Type B pancreatic cell (in vitro differentiated cells): ENCODE data around the gene CDIPT. TPM values are rescaled to one million over a fixed set of nuclear protein-coding genes. Genes with fewer than 3 reads are reported as not detected.
"Not testable (repeated sequence)": the region's sequence is repeated elsewhere in the genome, so short reads cannot be mapped to it uniquely, and the experiment has no call there.

Source experiments
- DNase-seq: peaks from one replicate; pipeline ENCODE4 v3.0.0; 2021; ENCODE audit warnings: mixed read lengths; ENCODE audit not compliant: unreplicated experiment; ENCODE audit errors: extremely low spot score
- H3K27ac Mint-ChIP-seq: 2 replicates; pipeline ENCODE4 v1.8.0; 2021; ENCODE audit warnings: mild to moderate bottlenecking, mixed read lengths
- H3K27me3 Mint-ChIP-seq: 2 replicates; pipeline ENCODE4 v1.8.0; 2021; ENCODE audit warnings: mixed read lengths
- H3K36me3 Mint-ChIP-seq: 2 replicates; pipeline ENCODE4 v1.8.0; 2021; ENCODE audit warnings: mixed read lengths
- H3K4me1 Mint-ChIP-seq: one replicate; pipeline ENCODE4 v1.8.0; 2021; ENCODE audit warnings: mixed read lengths; ENCODE audit not compliant: unreplicated experiment
- H3K4me3 Mint-ChIP-seq: 2 replicates; pipeline ENCODE4 v1.8.0; 2021; ENCODE audit warnings: mild to moderate bottlenecking, mixed read lengths
- H3K9me3 Mint-ChIP-seq: 2 replicates; pipeline ENCODE4 v1.8.0; 2021; ENCODE audit warnings: mixed read lengths
- total RNA-seq: library from RNA; stranded (reverse); gene quantifications from 2 replicates; pipeline ENCODE4 v1.2.1, GENCODE V29; 2021; ENCODE audit warnings: low replicate concordance
- TF ChIP-seq, protein P1 (sequence below): fragments of 200-600 bp; sonication (generic); conservative IDR thresholded peaks from 2 replicates; pipeline ENCODE4 v1.5.0; 2021; ENCODE audit warnings: antibody characterized with exemption, mild to moderate bottlenecking

CDIPT gene
- total RNA-seq, 1 donor from 2014 or later, result 58.0 TPM

DNA sequence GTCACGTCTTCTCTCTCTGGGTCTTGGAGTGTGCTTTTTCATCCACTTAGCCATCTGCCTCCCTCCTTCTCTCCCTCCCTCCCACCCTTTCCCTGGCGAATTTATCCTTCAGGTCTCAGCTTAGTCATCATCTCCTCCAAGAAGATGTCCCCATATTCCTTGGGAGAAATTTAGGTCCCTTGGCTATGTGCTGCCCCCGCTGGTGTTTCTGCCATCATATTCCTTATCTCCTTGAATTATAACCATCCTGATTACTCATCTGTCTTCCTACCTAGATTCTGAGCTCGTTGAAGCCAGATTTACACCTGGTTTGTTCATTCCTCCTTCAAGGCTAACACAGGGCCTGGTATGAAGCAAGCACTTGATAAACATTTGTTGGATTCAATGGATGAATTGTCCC is 31.3 kb upstream of the CDIPT start:
- H3K9me3 Mint-ChIP-seq, result no peaks in the 10 kb centered on the region
- no peak overlapping the region for H3K4me3 Mint-ChIP-seq
- TF ChIP-seq, protein P1, sequence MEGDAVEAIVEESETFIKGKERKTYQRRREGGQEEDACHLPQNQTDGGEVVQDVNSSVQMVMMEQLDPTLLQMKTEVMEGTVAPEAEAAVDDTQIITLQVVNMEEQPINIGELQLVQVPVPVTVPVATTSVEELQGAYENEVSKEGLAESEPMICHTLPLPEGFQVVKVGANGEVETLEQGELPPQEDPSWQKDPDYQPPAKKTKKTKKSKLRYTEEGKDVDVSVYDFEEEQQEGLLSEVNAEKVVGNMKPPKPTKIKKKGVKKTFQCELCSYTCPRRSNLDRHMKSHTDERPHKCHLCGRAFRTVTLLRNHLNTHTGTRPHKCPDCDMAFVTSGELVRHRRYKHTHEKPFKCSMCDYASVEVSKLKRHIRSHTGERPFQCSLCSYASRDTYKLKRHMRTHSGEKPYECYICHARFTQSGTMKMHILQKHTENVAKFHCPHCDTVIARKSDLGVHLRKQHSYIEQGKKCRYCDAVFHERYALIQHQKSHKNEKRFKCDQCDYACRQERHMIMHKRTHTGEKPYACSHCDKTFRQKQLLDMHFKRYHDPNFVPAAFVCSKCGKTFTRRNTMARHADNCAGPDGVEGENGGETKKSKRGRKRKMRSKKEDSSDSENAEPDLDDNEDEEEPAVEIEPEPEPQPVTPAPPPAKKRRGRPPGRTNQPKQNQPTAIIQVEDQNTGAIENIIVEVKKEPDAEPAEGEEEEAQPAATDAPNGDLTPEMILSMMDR, result no peak
- DNase-seq, result no peak
- H3K36me3 Mint-ChIP-seq, result no peaks in the 10 kb centered on the region
- peaks cover 24% of the 10 kb centered on the region for H3K27me3 Mint-ChIP-seq
- H3K27ac Mint-ChIP-seq, result no peak overlapping the region
- H3K4me1 Mint-ChIP-seq, result peaks cover 6% of the 10 kb centered on the region

DNA sequence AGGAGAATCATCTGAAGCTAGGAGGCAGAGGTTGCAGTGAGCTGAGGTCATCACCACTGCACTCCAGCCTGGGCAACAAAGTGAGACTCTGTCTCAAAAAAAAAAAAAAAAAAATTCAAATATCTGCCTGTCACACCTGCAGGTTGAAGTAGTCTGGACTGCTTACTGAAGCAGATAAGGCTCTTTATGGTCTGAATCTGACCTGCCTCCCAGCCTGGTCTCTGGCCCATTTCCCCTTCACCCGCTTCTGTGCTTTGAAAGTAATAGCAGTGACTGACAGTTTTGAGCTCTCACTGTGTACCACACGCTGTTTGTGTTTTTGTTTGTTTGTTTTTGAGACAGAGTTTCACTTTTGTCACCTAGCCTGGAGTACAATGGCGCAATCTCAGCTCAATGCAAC is 30.5 kb upstream of the CDIPT start:
- Mint-ChIP-seq H3K27me3 (peaks cover 19% of the 10 kb centered on the region), H3K9me3 (no peaks in the 10 kb centered on the region), H3K4me3 (no peak overlapping the region), H3K36me3 (no peaks in the 10 kb centered on the region), H3K4me1 (peaks cover 4% of the 10 kb centered on the region), H3K27ac (no peak overlapping the region)
- TF ChIP-seq, protein P1, result no peak
- DNase-seq, result no peak

DNA sequence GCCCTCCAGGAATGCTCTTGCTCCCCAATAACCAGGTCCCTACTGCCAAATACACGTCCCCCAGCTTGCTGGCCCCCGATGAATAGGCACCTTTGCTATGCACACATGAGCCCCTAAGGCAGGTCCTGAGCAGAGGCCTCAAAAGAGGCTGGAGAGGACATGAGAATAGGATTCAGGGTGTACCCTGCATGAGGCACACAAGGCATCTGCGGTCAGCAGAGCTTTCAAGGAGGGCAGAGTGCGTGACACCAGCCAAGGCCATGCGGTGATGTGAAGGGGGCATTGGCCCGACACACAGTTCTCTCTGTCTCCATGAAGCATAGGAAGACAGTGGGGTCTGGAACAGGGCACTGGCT is 29.4 kb upstream of the CDIPT start:
- DNase-seq, result no peak
- TF ChIP-seq, protein P1, result no peak
- Mint-ChIP-seq H3K4me3 (no peak overlapping the region), H3K27ac (no peak overlapping the region), H3K27me3 (peaks cover 8% of the 10 kb centered on the region), H3K36me3 (no peaks in the 10 kb centered on the region), H3K9me3 (no peaks in the 10 kb centered on the region), H3K4me1 (no peaks in the 10 kb centered on the region)

DNA sequence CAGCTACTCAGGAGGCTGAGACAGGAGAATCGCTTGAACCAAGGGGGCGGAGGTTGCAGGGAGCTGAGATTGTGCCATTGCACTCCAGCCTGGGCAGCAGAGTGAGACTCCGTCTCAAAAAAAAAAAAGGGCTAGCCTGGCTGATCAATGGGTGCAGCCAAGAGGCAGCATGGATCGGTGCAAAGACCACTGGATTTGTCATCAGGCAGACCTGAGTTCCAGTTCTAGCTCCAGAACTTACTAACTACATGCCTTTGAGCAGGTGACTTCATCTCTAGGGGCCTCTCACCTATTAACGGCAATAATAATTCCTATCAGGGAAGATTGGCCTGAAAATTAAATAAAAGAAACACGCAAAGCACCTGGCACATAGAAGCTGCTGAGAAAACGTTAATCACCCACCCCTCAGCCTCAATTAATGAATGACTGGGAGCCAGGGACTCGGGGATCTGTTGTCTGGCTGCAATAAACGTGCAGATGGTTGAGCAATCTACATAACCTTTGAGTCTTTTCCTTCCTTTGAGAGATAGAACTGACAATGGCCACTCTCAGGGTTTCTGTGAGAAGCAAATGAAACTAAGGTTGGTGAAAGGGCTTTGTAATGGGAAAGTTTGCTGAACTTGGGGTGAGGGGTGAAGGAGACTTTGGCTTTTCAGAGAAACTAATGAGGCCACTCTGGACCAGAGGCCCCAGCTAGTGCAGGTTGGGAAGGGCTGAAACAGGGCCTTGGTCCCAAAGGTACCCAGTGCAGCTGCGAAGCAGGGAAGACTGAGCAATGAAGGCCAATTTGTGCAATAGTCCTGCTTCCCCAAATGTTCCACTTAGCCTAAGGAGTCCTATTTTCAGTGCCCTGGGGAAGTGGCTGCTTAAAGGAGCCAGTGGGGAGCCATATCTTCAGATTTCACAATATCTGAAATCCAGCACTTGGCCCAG is 28.8 kb upstream of the CDIPT start:
- TF ChIP-seq, protein P1, result no peak
- Mint-ChIP-seq H3K9me3 (no peaks in the 10 kb centered on the region), H3K4me1 (no peaks in the 10 kb centered on the region), H3K36me3 (no peaks in the 10 kb centered on the region), H3K27me3 (peaks cover 4% of the 10 kb centered on the region), H3K27ac (peak overlapping the region; percentile 41), H3K4me3 (no peak overlapping the region)
- DNase-seq, result no peak

DNA sequence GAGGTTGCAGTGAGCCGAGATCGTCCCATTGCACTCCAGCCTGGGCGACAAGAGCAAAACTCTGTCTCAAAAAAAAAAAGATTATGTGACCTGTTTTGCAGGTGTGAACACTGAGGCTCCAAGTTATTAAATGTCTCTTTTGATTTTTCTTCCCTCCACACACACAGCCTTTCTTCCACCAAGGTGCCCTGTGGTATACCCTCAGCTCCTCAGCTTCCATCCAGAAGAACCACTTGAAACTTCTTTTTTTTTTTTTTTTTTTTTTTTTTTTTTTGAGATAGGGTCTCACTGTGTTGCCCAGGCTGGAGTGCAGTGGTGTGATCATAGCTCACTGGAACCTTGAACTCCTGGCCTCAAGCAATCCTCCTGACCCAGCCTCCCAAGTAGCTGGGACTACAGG is 26.3 kb upstream of the CDIPT start:
- H3K27ac Mint-ChIP-seq, result not testable (repeated sequence)

DNA sequence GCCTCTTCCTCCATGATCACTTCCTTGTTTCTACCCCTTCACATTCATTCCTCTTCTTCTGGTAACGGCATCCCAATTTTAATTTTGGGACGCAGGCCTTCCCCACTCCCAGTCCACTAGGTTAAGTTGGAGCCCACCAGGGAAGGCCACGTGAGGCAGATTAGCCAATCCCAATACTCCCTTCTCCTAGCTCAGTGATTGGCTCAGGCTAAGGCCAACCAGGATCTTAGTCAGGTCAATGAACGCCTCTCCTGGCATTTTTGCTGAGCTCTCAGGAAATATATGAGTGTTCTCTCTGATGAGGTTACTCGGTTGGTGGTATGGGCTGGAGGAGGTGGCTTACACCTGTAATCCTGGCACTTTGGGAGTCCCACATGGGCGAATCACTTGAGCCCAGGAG is 21.0 kb upstream of the CDIPT start:
- peaks cover 9% of the 10 kb centered on the region for H3K27me3 Mint-ChIP-seq
- no peak overlapping the region for H3K4me3 Mint-ChIP-seq
- TF ChIP-seq, protein P1, result no peak
- H3K36me3 Mint-ChIP-seq, result no peaks in the 10 kb centered on the region
- no peak overlapping the region for H3K27ac Mint-ChIP-seq
- no peaks in the 10 kb centered on the region for H3K9me3 Mint-ChIP-seq
- H3K4me1 Mint-ChIP-seq, result no peaks in the 10 kb centered on the region
- DNase-seq, result no peak

More for the DNA sequence above, 26.3 kb upstream of the CDIPT start:
- H3K27me3 Mint-ChIP-seq, H3K36me3 Mint-ChIP-seq, H3K4me1 Mint-ChIP-seq, DNase-seq, H3K4me3 Mint-ChIP-seq, H3K9me3 Mint-ChIP-seq: not testable (repeated sequence)
